Measurements from ENCODE around the gene DDX10.

- TF ChIP-seq POLR2A (IDR thresholded peaks at IDR 0.05; ENCODE audit: low read length) (no peak), GATA1 (IDR thresholded peaks at IDR 0.05; ENCODE audit: low read depth, low read length) (no peak)
These were observed 159.7 kb downstream of the DDX10 start for GRCh38 chr11:108824545-108824944.

All from erythroblast (primary cell).